ENCODE results near the gene CORIN. TPM values are rescaled to one million over a fixed set of nuclear protein-coding genes. Genes with fewer than 3 reads are reported as not detected.

The CORIN gene, protein sequence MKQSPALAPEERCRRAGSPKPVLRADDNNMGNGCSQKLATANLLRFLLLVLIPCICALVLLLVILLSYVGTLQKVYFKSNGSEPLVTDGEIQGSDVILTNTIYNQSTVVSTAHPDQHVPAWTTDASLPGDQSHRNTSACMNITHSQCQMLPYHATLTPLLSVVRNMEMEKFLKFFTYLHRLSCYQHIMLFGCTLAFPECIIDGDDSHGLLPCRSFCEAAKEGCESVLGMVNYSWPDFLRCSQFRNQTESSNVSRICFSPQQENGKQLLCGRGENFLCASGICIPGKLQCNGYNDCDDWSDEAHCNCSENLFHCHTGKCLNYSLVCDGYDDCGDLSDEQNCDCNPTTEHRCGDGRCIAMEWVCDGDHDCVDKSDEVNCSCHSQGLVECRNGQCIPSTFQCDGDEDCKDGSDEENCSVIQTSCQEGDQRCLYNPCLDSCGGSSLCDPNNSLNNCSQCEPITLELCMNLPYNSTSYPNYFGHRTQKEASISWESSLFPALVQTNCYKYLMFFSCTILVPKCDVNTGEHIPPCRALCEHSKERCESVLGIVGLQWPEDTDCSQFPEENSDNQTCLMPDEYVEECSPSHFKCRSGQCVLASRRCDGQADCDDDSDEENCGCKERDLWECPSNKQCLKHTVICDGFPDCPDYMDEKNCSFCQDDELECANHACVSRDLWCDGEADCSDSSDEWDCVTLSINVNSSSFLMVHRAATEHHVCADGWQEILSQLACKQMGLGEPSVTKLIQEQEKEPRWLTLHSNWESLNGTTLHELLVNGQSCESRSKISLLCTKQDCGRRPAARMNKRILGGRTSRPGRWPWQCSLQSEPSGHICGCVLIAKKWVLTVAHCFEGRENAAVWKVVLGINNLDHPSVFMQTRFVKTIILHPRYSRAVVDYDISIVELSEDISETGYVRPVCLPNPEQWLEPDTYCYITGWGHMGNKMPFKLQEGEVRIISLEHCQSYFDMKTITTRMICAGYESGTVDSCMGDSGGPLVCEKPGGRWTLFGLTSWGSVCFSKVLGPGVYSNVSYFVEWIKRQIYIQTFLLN
- total RNA-seq (2014; rRNA removed; shearing (Covaris generic)), result 0.05 TPM in 2 replicates

DNA sequence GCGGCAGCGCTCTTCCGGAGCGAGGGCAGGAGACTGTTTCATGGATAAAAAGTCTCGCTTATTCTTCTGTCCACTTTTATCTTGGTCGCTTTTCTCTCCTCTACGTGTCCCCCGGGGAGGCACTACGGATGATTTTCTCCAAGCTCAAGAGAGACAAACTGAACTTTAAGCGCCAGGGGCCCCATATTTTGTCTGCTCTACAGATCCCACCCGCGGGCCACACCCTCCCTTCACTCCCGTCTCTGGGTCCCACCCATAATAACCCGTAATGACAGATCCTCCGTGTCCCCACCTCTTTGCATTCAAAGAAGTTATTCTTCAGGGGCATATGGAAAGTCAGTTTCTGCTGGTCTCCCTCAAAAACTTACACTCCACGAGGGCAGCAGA lies at the start of gene CORIN:
TSS of gene CORIN (minus strand) at position 160 of the 387 bp plus-strand sequence. CDS start at position 42, 118 bp downstream.
- DNase-seq (ENCODE audit: low read depth), result no peak

DNA sequence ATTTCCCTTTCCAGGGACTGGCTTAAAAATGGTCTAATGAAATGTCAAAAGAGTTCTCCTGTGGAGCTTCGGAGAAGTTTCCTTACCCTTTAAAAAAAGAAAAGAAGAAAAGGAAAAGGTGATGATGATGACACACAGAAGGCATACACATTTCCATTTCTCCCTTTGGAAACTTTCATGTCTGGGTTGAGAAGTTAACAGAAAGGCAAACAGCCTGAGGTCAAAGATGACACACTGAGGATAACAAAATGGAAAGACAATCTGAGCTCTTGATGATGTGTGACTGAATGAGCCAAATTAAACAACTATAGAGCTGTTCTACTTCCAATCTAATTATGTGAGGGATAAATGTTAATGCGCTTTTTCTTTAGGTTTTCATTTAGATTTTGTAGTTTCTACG lies 44.4 kb upstream of the CORIN start:
- DNase-seq (ENCODE audit: low read depth), result no peak

DNA sequence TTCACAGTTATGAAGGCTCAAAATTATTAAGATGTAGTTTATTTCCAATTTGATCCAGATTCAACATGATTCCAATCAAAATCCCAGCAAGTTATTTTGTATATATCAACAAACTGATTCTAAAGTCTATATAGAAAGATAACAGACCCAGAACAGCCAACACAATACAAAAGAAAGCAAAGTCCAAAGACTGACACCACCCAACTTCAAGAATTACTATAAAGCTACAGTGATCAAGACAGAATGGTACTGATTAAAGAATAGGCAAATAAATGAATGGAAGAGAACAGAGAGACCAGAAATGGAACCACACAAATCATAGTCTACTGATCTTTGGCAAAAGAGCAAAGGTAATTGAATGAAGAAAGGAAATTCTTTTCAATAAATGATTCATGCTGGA lies 41.6 kb upstream of the CORIN start:
- DNase-seq (ENCODE audit: low read depth), result no peak

DNA sequence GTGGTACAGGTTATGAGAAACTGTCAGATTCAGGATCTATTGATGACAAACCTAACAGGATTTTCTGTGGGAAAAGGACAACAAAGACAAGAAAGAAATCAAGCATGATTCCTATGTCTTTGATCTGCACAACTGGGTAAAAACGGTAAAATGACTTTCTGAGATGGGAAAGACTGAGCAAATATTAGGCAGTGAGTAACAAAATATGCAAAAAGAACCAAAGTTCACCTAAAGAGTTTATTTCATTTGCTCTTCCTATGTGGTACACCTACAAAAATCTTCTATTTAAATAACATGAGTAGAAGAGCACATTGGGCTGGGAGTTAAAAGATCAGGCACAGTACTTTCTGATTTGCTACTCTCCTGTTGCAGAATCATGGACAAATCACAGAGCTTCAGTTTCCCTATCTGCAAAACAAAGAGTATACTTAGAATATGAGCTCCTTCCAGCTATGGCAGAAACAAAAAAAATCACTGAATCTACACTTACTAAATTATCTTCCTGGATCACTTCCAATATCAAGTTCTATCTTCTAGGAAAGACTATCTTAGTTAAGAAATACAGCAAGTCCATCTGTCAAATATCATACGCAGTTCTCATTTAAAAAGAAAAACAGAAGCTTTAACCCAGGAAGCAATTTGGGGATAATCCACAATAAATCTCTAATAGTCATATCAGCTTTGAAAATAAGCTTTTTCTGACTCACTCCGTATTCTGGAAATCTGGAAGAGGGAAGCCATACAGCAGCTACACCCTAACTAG lies 39.1 kb upstream of the CORIN start:
- DNase-seq (ENCODE audit: low read depth), result no peak

DNA sequence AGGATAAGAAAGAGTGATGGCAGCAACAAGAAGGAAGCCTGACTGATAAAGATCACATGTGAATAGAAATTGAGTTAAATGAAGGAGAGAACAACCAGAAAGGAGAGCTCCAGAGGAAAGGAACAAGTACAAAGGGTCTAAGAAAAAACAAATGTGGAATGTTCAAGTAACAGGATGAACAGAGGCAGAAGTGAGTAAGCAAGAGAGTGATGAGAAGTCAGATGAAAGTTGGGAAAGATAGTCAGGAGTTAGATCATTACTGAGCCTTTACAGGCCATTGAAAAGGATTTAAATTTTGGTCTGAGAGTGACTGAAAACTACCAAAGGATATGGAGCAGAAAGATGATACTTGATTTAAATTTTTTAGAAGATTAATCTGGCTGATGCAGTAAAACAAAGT lies 38.4 kb upstream of the CORIN start:
- DNase-seq (ENCODE audit: low read depth), result no peak

DNA sequence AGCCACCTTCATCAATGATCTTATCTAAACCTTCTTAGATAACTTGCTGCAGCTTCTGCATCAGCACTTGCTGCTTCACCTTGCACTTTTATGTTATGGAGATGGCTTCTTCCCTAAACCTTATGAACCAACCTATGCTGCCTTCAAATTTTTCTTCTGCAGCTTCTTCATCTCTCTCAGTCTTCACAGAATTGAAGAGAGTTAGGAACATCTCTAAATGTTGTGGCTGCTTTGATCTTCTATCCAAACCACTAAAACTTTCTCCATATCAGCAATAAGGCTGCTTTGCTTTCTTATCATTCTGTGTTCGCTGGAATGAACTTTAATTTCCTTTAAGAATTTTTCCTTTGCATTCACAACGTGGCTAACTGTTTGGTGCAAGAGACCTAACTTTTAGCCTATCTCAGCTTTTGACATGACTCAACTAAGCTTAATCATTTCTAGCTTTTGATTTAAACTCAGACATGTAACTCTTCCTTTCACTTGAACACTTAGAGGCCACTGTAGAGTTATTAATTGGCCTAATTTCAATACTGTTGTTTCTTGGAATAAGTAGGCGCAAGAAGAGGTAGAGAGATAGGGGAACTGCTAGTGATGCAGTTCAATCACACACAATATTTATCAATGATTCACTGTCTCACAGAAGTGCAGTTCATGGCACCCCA lies 36.1 kb upstream of the CORIN start:
- DNase-seq (ENCODE audit: low read depth), result no peak

DNA sequence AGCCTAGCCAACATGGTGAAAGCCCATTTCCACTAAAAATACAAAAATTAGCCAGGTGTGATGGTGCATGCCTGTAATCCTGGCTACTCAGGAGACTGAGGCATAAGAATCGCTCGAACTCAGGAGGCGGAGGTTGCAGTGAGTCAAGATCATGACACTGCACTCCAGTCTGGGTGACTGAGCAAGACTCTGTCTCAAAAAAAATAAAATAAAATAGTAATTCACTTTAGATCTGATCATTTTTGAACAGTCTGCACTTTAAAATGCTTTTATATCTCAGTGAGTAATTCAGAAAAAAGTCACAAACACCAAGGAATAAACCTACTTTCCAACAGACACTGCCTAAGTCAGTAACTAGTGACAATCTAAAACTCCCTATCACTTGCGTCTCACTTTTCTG lies 25.6 kb upstream of the CORIN start:
- DNase-seq (ENCODE audit: low read depth), result peak; percentile 1

DNA sequence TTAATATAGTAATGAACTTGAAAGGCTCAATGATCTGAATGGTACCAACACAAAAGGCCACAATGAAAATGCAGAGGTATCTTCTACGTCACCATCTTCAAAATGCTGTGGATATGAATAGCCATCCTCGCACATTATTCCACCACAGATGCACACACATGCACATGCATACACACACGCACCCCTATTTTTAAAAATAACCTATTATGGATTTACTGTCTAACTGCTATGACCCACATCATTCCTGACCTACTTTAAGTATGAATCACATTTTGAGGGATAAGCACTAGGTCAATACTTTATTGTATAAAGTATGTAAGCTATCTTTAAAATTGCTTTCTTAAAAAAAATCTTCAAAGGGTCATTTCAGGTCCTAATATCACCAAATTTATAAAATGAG lies 24.4 kb upstream of the CORIN start:
- peak; percentile 25 for DNase-seq (ENCODE audit: low read depth)

DNA sequence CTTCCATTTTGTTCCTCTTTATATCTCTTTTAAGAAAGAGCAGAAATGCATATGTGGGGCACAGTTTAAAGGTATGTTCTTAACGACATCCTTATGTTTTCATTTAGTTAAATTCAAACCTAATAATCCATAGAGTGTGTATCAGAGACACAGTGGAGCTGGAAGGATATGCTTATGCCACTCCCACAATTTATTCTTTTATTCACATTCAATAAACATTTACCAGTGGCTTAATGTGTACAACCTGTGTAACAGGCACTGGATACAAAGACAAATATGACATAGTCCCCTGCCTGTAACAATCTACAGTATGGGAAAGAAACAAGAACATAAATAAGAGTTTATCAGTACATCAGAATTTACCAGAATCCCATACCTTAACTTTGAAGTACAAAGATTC lies 22.4 kb upstream of the CORIN start:
- no peak for DNase-seq (ENCODE audit: low read depth)

DNA sequence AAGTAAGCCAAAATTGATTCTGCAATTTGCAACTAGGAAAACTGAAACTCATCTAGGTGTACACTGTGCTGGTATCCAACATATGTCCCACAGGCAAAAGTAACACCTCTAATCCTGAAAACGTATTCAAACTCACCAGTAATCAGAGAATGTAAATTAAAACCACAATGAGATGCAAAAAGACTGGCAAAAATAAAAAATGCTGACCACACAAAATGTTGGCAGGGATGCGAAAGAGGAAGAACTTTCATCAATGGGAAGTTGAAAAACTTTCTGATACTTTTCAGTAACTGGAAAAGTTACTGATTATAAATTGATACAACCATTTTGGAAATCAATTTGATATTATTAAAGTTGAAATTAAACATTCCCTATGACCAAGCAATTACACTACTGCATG lies 20.1 kb upstream of the CORIN start:
- no peak for DNase-seq (ENCODE audit: low read depth)

DNA sequence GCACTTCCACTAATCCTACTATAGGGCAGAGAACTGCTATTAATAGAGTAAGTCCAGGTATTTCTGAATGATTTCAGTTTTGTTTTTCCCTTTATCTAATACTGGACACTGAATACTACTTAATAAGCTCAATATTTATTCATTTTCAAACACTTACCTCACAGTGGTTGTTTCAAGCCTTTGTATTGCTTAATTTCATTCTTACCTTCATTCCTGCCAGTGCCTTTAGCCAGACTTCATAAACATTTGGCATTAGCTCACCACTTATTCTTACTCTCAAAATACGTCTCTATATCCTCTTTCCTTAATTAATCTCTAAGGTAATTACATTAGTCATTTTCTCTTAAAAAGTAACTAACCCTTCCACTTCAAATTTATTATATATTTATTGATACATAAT lies 18.8 kb upstream of the CORIN start:
- DNase-seq (ENCODE audit: low read depth), result no peak

DNA sequence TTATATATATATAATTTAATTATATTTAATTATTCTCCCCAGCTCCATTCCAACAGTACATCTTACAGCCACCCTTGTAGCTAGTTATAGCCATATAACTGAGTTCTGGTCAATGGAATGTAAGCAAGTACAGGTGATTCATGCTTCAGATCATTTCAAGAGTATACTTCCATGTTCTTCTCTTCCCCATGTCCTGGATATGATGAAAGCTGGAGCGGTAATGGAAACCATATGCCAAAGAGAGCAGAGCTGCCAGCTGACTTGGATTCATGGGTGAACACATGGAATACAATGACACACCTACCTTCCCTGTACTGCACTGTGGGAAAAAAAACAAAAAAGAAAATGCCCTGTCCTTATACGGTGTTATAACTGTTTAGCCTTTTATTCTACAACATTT lies 17.5 kb upstream of the CORIN start:
- DNase-seq (ENCODE audit: low read depth), result no peak

DNA sequence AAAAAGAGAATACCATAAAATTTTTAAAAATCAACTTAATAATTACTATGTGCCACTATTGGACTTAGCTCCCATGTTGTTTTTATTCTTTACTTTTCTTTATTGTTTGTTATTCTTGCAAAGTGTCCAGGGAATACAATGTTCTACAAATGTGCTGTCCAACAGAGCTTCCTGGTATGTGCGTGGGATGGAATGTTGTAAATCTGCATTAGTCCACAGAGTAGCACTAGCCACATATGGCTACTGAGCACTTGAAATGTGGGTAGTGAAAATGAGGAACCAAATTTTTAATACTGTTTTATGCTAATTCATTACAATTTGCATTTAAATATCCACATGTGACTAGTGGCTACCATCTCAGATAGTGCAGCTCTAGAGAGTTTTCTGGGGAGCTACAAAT lies 14.3 kb upstream of the CORIN start:
- no peak for DNase-seq (ENCODE audit: low read depth)

DNA sequence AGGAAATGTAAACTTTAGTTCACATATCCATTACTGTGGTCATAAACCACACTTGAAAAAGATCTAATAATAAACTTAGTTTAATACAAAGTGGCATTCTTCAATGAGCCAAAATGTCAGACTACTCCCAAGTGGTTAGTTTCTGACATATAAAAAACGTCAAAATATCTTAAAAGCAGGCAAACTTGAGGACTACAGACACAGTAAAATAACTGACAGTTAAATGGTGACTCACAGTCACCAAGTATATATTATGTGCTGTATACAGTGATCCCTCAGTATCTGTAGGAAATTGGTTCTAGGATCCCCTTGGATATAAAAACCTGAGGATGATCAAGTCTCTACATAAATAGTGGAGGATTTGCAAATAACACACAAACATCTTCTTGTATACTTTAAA lies 11.6 kb upstream of the CORIN start:
- no peak for DNase-seq (ENCODE audit: low read depth)

DNA sequence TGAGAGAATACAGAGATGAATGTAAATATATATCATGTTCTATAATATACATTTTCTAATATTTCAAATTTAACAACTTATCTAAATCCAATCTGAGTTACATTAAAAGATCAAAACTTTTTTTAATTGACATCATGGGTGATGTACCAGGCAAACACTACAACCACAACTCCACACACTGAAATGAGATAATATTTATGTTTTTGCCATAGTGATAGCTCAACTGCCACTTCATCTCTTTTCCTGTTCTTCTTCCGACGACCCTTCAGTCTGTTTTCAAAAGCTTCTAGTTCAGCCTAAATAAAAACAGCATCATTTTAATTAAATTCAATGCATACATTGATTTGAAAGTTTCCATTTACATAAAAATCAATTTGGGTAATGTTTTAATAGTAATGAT lies 10.2 kb upstream of the CORIN start:
- no peak for DNase-seq (ENCODE audit: low read depth)

DNA sequence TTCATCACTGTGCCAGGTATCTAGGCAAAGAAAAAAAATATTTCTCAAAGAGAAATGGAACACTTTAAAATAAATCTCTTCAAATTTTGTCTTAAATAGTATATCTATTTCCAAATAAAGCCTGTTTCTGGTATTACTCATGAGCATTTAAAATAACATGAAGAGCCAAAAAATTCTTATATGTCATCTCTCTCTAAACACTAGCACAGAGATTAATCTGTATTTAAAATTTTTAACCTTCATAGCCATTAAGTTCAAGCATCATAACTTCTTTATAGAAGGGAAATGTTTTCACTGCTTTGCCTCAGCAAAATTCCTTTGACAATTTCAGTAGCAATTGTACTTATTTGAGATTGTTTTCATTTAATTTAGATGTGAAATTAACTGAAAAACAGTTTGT lies 5.1 kb upstream of the CORIN start:
- DNase-seq (ENCODE audit: low read depth), result no peak

DNA sequence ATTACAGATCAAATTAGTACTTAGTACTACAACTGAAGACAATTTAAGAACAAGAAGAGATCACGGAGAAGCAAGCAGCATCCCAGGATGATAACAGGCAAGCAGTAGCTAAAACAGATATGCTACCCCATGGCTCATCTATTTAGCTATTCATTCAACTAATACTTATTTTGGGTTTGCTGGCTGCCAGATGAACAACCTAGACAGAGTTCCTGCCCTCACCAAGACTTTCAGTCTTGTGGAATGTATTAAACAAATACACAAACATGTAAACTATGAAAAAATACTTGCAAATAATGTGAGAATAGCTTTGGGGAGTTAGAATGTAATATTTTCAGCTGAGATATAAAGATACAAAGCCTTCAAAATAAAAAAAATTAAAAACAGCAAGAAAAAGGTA lies 2.4 kb upstream of the CORIN start:
- no peak for DNase-seq (ENCODE audit: low read depth)

DNA sequence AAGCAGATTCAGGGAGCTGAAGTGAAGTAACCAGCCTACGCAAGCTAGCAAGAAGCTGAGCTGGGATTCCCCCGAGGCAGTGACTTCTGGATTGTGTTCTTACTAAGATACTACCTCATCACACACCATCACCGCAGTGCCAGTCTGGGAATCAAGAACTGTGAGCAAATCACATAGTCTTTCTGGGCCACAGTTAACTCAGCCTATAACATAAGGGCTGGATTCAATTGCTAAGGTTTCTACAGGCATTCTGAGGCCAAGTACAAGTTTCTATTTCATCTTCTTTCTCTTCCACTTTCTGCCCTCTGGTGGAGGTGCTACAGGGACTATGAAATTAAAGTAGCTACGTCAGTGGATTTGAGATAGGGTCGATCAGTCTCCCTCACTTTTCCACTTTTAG lies 1.4 kb upstream of the CORIN start:
- DNase-seq (ENCODE audit: low read depth), result no peak

DNA sequence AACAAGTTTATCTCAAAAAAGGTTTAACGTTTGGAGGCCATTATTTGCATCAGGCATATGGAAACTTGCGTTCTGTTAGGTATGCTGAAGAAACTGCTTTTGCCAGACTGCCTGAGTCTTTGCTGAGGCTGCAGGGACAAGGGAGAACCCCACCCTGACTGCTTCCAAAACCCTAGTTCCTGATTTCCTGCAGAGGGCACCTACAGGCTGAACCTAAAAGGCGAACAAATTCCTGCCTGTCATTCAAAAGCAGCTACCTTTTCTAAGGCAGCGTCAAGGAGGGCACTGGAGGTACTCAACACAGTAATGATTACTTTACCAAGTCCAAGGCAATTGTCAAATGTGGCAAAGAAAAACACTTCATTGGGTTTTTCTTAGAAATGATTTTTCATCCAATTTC lies 578 bp upstream of the CORIN start:
- DNase-seq (ENCODE audit: low read depth), result no peak

DNA sequence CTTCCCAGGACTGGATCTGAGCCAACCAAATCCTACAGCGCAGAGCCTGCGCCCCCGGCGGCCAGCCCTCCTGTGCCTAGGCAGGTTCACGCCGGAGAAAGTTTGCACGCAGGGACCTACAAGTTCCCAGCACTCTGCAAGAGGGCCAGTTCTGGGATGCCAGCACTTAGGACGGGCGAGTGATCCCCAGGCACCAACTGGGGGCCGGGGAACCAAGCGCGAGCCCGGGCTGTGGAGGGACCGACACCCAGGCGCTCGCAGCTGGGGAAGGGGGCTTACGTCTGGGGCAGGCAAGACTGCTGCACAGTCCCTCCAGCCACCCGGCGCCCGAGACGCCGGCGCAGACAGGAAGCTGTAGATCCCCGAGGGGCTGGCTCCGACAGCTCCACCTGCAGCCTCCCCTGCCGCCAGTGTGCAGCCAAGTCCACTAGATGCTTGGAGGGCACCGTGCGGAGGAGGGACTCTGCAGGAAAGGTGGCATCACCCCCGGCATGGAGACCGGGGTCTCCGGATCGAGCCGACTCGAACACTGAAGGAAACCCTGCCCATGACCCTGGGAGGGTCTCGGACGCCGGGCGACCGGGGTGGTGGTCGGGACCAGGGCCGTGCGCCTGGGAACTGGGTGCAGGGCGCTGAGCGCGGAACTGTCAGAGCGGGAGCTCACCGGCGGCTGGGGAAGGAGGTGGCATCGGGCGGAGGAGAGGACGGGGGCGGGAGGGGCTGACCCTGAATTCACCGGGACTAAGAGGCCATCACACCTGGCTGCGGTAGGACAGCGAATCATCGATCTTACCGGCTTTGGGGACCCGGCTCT lies 566 bp downstream of the CORIN start:
- peak; percentile 45 for DNase-seq (ENCODE audit: low read depth)
